GM23248 (cell line): Measurements from ENCODE around the gene IGF2BP1. TPM values are rescaled to one million over a fixed set of nuclear protein-coding genes. Genes with fewer than 3 reads are reported as not detected.
"Not testable (repeated sequence)": the region's sequence is repeated elsewhere in the genome, so short reads cannot be mapped to it uniquely, and the experiment has no call there.

Experiments
- DNase-seq: peaks from one replicate; pipeline ENCODE4 v3.0.0-alpha.2; 2015
- H2AFZ ChIP-seq: fragments of 200-600 bp; sonication (generic); 2 replicates; pipeline ENCODE4 v1.6.1; 2016; ENCODE audit warnings: antibody characterized with exemption
- H3F3A ChIP-seq: fragments of 200-600 bp; sonication (generic); 2 replicates; pipeline ENCODE4 v1.6.1; 2016; ENCODE audit warnings: mild to moderate bottlenecking, antibody characterized with exemption, mixed run types; ENCODE audit not compliant: insufficient read depth
- H3K27ac ChIP-seq: fragments of 200-600 bp; sonication (generic); 2 replicates; pipeline ENCODE4 v1.5.1; 2016; ENCODE audit warnings: mild to moderate bottlenecking
- H3K27me3 ChIP-seq: fragments of 200-600 bp; sonication (generic); replicated peaks from 2 replicates; pipeline ENCODE4 v1.6.1; 2016; ENCODE audit warnings: mild to moderate bottlenecking; ENCODE audit not compliant: insufficient read depth
- H3K36me3 ChIP-seq: fragments of 200-600 bp; sonication (generic); 2 replicates; pipeline ENCODE4 v1.6.1; 2016; ENCODE audit warnings: low read depth, mild to moderate bottlenecking
- H3K4me1 ChIP-seq: fragments of 200-600 bp; sonication (generic); 2 replicates; pipeline ENCODE4 v1.6.1; 2016; ENCODE audit warnings: mild to moderate bottlenecking; ENCODE audit not compliant: insufficient read depth
- H3K4me2 ChIP-seq: fragments of 200-600 bp; sonication (generic); one replicate; pipeline ENCODE4 v1.6.1; 2016; ENCODE audit warnings: mild to moderate bottlenecking; ENCODE audit not compliant: unreplicated experiment
- H3K4me3 ChIP-seq: fragments of 200-600 bp; sonication (generic); 2 replicates; pipeline ENCODE4 v1.5.1; 2016; ENCODE audit warnings: mild to moderate bottlenecking
- H3K79me2 ChIP-seq: fragments of 200-600 bp; sonication (generic); 2 replicates; pipeline ENCODE4 v1.6.1; 2016; ENCODE audit warnings: mild to moderate bottlenecking; ENCODE audit not compliant: insufficient read depth
- H3K9ac ChIP-seq: fragments of 200-600 bp; sonication (generic); 2 replicates; pipeline ENCODE4 v1.6.1; 2016; ENCODE audit warnings: mild to moderate bottlenecking
- H3K9me2 ChIP-seq: fragments of 200-600 bp; sonication (generic); 2 replicates; pipeline ENCODE4 v1.6.1; 2016; ENCODE audit warnings: mixed run types, mild to moderate bottlenecking, moderate library complexity; ENCODE audit not compliant: insufficient read depth
- H3K9me3 ChIP-seq: fragments of 200-600 bp; sonication (generic); one replicate; pipeline ENCODE4 v1.6.1; 2017; ENCODE audit warnings: low read depth
- H4K20me1 ChIP-seq: fragments of 200-600 bp; sonication (generic); 2 replicates; pipeline ENCODE4 v1.6.0; 2016; ENCODE audit not compliant: insufficient read depth
- EZH2 ChIP-seq: fragments of 200-600 bp; sonication (generic); IDR thresholded peaks from 2 replicates; pipeline ENCODE4 v1.6.1; 2018; ENCODE audit warnings: antibody characterized with exemption, mild to moderate bottlenecking; ENCODE audit not compliant: insufficient read depth, poor library complexity, severe bottlenecking
- EZH2phosphoT487 ChIP-seq: fragments of 200-600 bp; sonication (generic); IDR thresholded peaks from 2 replicates; pipeline ENCODE4 v1.6.1; 2018; ENCODE audit warnings: antibody characterized with exemption, moderate library complexity, mild to moderate bottlenecking, low read depth; ENCODE audit not compliant: insufficient read depth
- WGBS, 2 experiments: methylation state at CpG; one replicate each; pipeline ENCODE4 v1.1.6; 2015 to 2017; ENCODE audit warnings: low lambda C conversion rate in 2 of 2, low coverage in 1 of 2; ENCODE audit errors: missing lambda C conversion rate in 2 of 2; 5-methylcytosine and 5-hydroxymethylcytosine counted together
- in situ Hi-C: fragments of 300-500 bp; cut with MboI; formaldehyde crosslinking; loops from 2 replicates; pipeline ENCODE4 v1.15.0; 2020
- polyA plus RNA-seq: library from polyadenylated mRNA; unstranded; fragments of >200 nt; fragmentation: Nextera tagmentation; extraction: Ambion mirVana; gene quantifications from 2 replicates; pipeline ENCODE4 v1.2.1, GENCODE V29; 2016
- total RNA-seq: library from RNA; depleted of rRNA; stranded (reverse); fragments of >200 nt; shearing (Covaris generic); gene quantifications from 2 replicates; pipeline ENCODE4 v1.2.3, GENCODE V29; 2014

The IGF2BP1 gene
- total and polyA plus RNA-seq, 2 experiments from 2014 or later: 4.3 to 8.1 TPM

DNA sequence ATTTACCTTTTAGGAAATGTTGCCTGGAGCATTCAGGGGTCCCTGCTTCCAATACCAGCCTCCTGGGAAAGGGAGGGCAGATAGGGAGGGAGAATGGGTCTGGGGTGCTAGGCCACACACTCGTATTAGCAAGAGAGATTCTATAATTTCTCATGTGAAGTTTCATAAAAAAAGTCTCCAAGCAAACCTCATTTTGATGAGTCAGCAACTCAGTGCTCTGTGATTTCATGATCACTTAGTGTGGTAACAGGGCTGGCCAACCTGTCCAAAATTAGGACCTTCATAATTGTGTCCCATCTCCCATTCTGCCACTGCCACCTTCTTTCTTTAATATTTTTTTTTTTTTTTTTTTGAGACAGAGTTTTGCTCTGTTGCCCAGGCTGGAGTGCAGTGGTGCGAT is 41.4 kb downstream of the IGF2BP1 start:
- Histone ChIP-seq H3K27me3 (no peaks in the 10 kb centered on the region), H3K4me3 (no peak overlapping the region), H3K4me2 (no peak overlapping the region), H3F3A (no peaks in the 10 kb centered on the region), H3K9me3 (no peaks in the 10 kb centered on the region), H3K4me1 (no peaks in the 10 kb centered on the region), H3K36me3 (no peaks in the 10 kb centered on the region; the same call in 1 of the 2 replicates), H3K79me2 (no peaks in the 10 kb centered on the region; the same call in 1 of the 2 replicates), H3K9ac (no peak overlapping the region), H4K20me1 (no peaks in the 10 kb centered on the region), H3K27ac (no peak overlapping the region), H3K9me2 (no peaks in the 10 kb centered on the region), H2AFZ (no peak overlapping the region)
- no peak for DNase-seq
- in situ Hi-C loops: loop anchor here (10.0 kb wide), 1 partner anchor 224 kb away; the partner anchor contains the start of gene TTLL6
- WGBS, 2 experiments: 78 to 79% methylated on average over 2 of the region's 2 CpGs
- TF ChIP-seq EZH2 (no peak), EZH2phosphoT487 (no peak)

DNA sequence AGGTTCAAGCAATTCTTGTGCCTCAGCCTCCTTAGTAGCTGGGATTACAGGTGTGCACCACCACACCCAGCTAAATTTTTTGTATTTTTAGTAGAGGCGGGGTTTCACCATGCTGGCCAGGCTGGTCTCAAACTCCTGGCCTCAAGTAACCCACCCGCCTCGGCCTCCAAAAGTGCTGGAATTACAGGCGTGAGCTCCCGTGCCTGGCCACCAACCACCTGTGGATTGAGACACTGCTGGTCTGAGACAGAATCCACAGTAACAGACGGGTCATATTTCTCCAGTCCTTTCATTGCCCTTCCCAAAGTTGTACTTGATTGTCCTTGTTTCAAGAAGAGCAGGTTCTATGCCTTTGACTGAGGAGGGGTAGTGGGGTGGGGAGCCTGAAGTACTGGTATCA is 42.3 kb downstream of the IGF2BP1 start:
- H4K20me1 ChIP-seq, DNase-seq: not testable (repeated sequence)
- in situ Hi-C loops: loop anchor here (10.0 kb wide), 1 partner anchor 225 kb away; the partner anchor contains the start of gene TTLL6

DNA sequence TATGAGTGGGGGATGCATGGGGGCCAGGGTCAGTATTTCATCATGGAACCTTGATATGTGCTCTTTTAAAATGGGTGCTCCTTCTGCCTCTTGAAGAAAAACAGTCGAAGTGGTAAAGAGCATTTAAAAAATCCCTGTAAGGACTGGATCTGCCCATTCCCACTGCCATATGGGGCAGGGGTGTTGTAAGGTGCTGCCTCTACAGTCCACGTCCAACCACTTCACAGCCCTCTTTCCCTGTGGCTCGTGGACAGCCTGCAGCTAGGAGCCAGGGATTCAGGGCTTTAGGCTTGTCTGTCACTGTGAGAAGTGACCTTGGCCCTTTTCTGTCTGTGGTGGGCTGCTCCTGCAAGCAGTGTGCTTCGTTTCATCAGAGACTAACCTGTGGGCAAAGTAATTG is 44.3 kb downstream of the IGF2BP1 start:
- Histone ChIP-seq H3K27me3 (no peaks in the 10 kb centered on the region), H3K4me3 (no peak overlapping the region), H3K36me3 (no peaks in the 10 kb centered on the region; the same call in 1 of the 2 replicates), H3K9ac (no peak overlapping the region), H3K4me2 (no peak overlapping the region), H3K9me2 (no peaks in the 10 kb centered on the region), H3F3A (no peaks in the 10 kb centered on the region), H3K9me3 (no peaks in the 10 kb centered on the region), H3K79me2 (no peaks in the 10 kb centered on the region; the same call in 1 of the 2 replicates), H3K27ac (no peak overlapping the region), H4K20me1 (no peaks in the 10 kb centered on the region), H2AFZ (no peak overlapping the region), H3K4me1 (no peaks in the 10 kb centered on the region)
- in situ Hi-C loops: loop anchor here (10.0 kb wide), 1 partner anchor 357 kb away; no protein-coding TSS in a partner anchor
- TF ChIP-seq EZH2 (no peak), EZH2phosphoT487 (no peak)
- WGBS, 2 experiments: 55 to 59% methylated on average over 4 of the region's 4 CpGs
- no peak for DNase-seq

More for the DNA sequence above, 42.3 kb downstream of the IGF2BP1 start:
- H2AFZ ChIP-seq, H3K4me2 ChIP-seq, H3K27me3 ChIP-seq, H3K4me3 ChIP-seq, H3K9ac ChIP-seq, H3K9me2 ChIP-seq, H3K9me3 ChIP-seq, H3K27ac ChIP-seq, H3K79me2 ChIP-seq, H3F3A ChIP-seq, H3K4me1 ChIP-seq, H3K36me3 ChIP-seq: not testable (repeated sequence)
- 77 to 80% methylated on average over 6 of the region's 6 CpGs for WGBS, 2 experiments

DNA sequence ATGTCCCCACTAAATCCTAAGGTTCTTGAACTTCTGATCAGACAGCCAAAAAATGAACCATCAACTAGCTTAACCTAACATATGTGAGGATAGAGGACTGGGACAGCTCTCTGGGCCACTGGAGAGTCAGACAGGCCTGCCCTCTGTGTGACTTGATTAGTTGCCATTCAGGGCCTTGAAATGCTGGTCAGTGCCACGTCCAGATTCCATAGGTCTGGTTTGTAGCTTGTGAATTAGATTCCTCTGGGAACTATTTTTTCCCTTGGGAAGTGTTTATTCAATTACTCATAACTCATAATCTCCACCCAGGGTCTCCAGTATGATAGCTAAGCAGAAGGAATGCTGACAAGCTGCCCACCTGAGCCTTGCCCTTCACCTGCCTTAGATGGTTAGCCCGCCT is 48.2 kb downstream of the IGF2BP1 start:
- in situ Hi-C loops: loop anchor here (10.0 kb wide), 1 partner anchor 361 kb away; no protein-coding TSS in a partner anchor
- no peaks in the 10 kb centered on the region for H4K20me1 ChIP-seq
- DNase-seq: no peak
- no peak overlapping the region for H2AFZ ChIP-seq
- H3K4me1 ChIP-seq: no peaks in the 10 kb centered on the region
- no peak overlapping the region for H3K4me2 ChIP-seq
- no peaks in the 10 kb centered on the region for H3K27me3 ChIP-seq
- H3K9ac ChIP-seq: no peak overlapping the region
- no peak overlapping the region for H3K27ac ChIP-seq
- TF ChIP-seq EZH2 (no peak), EZH2phosphoT487 (no peak)
- H3K36me3 ChIP-seq: peaks cover 5% of the 10 kb centered on the region; the same call in 1 of the 2 replicates
- H3K79me2 ChIP-seq: no peaks in the 10 kb centered on the region; the same call in 1 of the 2 replicates
- no peaks in the 10 kb centered on the region for H3K9me2 ChIP-seq
- H3K9me3 ChIP-seq: no peaks in the 10 kb centered on the region
- 54 to 58% methylated on average over 2 of the region's 2 CpGs for WGBS, 2 experiments
- H3F3A ChIP-seq: no peaks in the 10 kb centered on the region
- H3K4me3 ChIP-seq: no peak overlapping the region

DNA sequence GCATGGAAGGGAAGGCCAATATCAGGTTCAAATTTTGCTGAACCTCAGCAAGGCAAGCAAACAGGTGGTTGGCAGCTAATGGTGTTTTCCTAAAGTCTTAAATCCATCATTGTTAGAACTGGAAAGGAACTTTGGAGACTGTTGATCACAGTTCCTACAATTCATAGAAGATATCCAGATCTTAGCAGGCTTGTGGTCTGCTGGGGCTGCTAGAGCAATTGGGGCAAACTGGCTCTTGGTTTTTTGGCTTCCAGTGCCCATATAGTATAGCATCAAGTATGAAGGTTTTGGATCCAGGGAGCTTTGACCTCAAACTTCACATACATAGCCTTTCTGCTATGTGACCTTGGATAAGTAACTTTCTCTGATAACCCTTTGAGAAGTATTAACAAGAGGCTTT is 49.7 kb downstream of the IGF2BP1 start:
- no peak for DNase-seq
- no peaks in the 10 kb centered on the region for H3K79me2 ChIP-seq
- no peaks in the 10 kb centered on the region for H4K20me1 ChIP-seq
- H2AFZ ChIP-seq: no peak overlapping the region
- H3K4me3 ChIP-seq: no peak overlapping the region
- H3K27me3 ChIP-seq: no peaks in the 10 kb centered on the region
- no peaks in the 10 kb centered on the region for H3F3A ChIP-seq
- no peak overlapping the region for H3K4me2 ChIP-seq
- TF ChIP-seq EZH2 (no peak), EZH2phosphoT487 (no peak)
- H3K4me1 ChIP-seq: no peaks in the 10 kb centered on the region
- no peak overlapping the region for H3K27ac ChIP-seq
- H3K9me2 ChIP-seq: no peaks in the 10 kb centered on the region
- H3K36me3 ChIP-seq: peaks cover 17% of the 10 kb centered on the region; the same call in 1 of the 2 replicates
- H3K9me3 ChIP-seq: no peaks in the 10 kb centered on the region
- no peak overlapping the region for H3K9ac ChIP-seq
- in situ Hi-C loops: loop anchor here (10.0 kb wide), 1 partner anchor 362 kb away; no protein-coding TSS in a partner anchor
